HG02870 (cell line): ENCODE results near the gene TRPM3.
"Not testable (repeated sequence)": the region's sequence is repeated elsewhere in the genome, so short reads cannot be mapped to it uniquely, and the experiment has no call there.

Experiments
- ATAC-seq: cut with Tn5 transposase; IDR thresholded peaks from one replicate; pipeline ENCODE4 v1.9.1; 2021; ENCODE audit warnings: mild to moderate bottlenecking, moderate library complexity; ENCODE audit not compliant: unreplicated experiment

The TRPM3 gene

DNA sequence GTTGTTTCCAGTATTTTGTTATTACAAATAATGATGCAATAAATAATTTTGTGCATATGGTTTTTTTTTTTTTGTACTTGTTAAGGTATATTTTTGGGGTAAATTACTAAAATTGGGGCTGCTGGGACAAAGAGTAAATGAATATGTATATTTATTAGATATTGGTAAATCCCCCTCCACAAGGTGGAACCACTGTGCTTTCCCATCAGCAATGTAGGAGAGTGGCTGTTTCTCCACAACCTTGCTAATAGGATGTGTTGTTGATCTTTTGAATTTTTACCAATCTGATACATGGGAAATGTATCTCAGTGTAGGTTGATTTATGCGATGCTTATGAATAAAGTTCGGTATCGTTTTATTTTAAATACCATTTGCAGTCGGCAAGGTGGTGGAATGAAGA, 118.1 kb downstream of the TRPM3 start:
- ATAC-seq: no peak

DNA sequence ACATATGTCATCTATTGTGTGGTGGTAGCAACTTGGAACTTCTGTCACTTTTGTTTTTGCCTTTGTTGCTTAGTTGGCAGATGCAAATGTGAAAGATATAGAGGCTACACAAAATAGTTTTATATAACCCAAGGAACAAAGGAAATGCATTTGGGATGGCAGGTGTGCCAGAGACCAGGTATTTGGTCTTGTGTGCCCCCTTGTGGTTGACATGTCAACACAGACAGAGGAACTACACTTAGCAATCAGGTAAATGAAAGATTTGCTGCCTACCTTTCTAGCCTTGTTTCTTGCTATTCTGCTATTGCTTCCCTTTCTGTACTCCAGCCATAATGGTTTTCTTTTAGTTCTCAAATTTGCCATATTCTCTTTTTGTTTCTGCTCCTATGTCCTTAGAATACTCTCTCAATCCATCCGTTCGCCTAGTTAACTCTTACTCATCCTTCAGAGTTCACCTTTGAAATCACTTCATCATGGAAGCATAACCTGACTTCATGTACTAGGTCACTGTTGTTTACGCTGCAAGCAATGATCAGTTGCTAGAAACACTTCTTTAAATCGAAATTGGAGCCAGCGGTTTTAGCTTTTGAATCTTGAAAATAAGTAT, 119.5 kb downstream of the TRPM3 start:
- ATAC-seq: no peak

DNA sequence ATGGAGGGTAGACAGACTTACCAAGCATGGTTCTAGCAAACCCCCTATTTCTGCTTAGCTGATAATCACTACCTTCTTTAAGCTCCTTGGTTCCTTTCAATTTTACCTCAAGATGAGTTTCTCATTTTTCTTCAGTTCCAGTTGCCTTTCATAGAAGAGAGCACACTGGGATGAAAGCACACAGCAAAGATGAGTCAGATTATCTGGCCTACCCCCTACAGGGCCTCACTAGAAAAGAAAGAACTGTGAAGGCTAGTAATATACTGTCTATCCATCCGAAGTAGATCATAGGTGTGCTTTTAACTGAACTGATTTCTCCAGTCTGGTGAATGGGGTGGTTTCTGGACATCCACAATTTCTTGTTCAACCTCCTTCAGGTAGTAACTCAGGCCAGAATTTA, 122.5 kb downstream of the TRPM3 start:
- ATAC-seq: no peak

DNA sequence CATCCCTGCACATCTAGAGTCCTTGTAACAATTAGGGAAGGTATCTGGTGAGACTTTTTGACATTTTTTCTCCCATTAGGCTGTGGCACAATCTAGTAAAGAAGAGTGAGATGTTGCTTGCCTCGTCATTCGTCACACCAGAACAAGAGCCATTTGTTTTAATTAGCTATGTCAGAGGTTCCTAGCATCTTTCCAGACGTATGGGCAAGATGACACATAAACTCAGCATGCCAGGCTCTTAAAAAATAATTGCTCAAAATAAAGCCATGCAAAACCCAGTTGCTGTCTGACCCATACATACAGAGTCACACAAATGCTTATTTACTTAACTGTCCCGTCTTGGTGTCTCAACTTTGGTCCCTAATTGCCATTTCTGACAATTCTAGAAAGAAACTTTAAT, 125.9 kb downstream of the TRPM3 start:
- ATAC-seq: no peak

DNA sequence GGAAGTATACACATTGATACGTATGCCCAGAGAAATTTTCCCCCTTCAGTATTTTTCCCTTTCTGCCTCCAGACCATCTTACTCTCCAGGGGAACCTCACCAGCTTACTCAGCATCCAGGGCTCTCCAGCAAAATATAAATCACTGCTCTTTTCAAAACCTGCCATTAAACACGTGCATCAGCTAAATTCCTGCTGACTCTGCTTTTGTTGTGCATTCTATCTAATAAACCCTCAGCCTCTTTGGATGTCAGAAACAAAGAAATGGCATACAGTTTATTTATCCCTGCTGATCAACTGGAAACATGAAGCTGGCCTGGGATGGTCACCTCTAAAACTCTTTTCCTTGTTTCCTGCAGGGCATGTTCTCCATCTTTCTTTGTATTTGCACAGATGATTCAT, 126.8 kb downstream of the TRPM3 start:
- ATAC-seq: no peak

DNA sequence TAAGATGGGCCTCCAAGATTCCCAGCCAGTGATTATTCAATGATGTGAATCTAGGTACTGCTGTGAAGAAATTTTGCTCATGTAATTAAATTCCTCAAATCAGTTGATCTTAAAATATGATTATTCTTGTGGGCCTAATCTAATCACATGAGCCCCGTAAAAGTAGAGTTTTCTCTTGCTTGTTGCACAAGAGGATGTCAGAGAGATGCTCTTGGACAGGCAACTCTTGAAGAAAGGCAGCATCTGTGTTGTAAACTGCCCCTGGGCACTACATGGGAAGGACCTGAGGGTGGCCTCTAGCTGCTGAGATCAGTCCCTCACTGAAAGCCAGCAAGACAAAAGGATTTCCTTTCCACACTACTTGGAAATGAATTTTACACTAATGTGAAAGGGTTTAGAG, 132.9 kb downstream of the TRPM3 start:
- ATAC-seq: no peak

DNA sequence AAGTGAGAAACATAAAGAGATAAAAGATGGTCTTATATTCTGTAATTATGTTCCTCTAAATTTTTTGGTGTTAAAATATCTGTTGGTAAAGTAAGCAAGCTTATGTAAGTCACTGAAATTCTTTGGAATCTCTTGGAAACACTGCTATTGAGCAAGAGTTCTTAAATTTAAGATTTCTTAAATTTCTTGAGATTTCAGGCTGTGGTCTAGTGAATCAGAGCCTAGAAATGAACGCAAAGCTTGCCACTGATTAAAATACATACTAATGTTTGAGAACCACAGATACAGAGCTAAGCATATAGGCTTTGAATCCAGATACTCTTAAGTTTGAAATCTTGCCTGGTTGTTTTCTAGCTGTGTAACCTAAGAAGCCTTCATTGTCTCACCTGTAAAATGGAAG, 133.4 kb downstream of the TRPM3 start:
- ATAC-seq: no peak

DNA sequence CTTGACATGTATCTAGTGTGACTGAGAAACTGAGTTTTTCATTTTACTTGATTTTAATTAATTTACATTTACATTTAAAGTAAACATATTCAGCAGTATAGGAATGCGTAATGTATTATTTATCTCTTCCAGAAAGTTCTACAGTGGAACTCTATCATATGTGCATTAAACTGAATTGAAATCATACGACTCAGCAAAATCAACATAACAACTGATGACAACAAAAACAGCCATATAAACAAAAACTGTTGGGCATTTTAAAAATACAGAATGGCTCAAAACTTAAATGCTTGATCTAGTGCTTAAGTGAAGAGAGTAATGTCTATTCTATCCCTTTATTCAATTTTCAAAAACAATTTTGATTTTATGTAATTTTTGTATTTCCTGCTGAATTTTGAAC, 134.4 kb downstream of the TRPM3 start:
- no peak for ATAC-seq

DNA sequence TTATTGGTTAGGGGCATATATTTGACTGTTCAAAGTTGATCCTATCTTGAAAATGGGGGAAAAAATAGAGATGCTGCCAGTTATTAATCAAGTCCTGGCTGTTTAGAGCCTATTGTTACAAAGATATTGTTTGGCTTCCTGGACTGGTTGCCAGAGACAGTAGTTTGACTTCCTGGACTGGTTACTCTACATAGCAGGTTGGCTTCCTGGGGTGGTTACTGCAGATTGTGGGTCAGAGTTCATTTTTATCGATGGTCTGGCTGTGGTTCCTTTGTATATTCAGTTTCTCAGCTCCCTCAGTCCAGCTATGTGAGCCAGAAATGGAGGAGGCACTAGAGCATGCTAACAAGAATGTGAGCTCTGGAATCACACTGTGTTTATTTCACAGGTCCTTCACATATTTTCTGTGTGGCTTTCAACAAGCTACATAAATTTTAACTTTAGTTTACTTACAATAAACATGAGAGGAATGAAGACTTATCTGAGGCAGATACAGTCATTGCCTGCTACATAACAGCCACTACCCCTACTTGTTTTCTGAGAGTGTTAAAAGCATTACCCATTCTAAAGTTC, 137.6 kb downstream of the TRPM3 start:
- no peak for ATAC-seq

DNA sequence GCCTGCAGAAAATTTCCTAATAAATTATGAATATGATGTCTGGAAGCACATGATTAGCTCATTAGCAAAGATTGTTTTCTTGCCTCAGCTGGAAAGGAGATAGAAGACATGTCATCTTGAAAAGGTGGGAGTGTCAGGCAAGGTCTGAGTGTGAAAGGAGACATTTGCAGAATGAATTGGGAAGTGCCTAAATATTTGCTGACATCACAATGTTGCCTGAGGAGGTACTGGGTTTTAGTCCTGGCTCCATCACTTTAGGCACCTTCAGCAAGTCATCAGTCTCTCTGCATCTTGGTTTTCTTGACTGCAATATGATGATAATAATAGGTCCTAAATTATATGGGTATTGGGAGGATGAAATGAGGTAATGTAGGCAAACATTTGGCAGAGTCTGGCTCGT, 140.1 kb downstream of the TRPM3 start:
- ATAC-seq: no peak

DNA sequence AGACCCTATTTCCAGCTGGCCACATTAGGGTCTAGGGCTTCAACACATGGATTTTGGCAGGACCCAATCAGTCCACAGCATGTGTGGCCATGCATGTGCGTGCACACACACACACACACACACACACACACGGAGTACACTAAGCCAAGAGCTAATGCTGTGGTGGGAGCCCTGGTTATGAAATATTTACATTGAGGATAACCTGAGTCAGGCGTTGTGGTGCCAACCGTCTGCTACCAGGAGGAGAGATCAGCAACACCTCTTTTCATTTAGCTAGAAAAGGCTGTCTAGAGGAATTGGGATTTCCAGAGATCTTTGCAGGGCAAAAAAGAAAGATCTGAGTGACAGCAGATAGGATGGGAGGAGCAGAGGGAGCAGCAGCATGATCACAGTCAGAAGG, 141.5 kb downstream of the TRPM3 start:
- no peak for ATAC-seq

DNA sequence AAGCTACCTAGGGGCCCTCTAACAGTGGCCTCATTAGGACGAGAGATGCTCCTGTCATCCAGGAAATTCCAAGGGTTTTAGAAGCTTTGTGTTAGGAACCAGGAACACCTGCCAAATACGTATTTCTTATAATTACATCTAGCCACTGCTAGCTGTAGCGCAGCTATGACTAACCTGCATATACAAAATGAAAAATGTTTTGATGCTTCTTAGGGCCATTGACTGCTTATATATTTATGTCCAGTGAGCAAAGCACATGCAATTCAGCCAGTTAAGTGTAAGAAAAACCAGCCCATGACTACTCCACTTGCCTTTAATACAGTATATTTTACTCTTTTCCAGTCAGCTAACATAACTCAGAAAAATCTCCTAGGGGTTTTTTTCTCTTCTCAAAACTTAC, 143.3 kb downstream of the TRPM3 start:
- no peak for ATAC-seq

DNA sequence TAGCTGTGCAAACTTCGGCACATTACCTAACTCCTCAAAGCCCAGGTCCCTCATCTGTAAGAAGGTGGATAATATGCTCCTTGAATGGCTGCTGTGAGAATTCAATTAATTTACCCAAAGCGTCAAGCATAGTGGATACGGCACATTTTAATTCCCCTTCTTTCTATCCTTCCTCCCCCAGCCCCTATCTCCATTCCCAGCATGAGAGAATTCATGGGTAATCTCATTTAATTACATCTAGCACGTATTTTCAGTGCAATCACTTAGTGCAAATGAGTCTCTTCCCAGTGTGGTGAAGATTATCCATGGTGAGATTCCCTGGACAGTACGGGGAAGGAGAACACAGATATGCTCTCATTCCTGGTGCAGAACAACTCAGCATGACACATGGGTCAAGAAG, 145.6 kb downstream of the TRPM3 start:
- ATAC-seq: no peak

DNA sequence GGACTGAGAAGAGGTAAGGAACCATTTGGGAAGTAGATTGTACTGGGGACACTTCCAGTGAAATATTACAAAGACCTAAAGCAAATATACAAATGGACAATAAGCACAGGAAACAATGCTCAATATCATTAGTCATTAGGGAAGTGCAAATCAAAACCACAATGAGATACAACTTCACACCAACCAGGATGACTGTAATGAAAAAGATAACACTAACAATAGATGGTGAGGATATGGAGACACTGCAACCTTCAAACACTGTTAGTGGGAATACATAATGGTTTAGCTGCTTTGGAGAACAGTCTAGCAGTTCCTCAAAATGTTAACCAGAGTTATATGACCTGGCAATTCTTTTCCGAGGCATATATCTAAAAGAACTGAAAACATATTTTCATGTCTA, 149.7 kb downstream of the TRPM3 start:
- no peak for ATAC-seq

DNA sequence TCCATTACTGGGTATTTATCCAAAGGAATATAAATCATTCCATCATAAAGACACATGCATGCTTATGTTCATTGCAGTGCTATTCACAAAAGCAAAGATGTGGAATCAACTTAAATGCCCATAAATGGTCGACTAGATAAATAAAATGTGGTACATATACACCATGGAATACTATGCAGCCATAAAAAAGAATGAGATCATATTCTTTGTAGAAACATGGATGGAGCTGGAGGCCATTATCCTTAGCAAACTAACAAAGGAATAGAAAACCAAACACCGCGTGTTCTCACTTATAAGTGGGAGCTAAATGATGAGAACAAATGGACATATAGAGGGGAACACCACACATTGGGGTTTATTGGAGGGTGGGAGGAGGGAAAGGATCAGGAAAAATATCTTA, 155.0 kb downstream of the TRPM3 start:
- ATAC-seq: not testable (repeated sequence)

DNA sequence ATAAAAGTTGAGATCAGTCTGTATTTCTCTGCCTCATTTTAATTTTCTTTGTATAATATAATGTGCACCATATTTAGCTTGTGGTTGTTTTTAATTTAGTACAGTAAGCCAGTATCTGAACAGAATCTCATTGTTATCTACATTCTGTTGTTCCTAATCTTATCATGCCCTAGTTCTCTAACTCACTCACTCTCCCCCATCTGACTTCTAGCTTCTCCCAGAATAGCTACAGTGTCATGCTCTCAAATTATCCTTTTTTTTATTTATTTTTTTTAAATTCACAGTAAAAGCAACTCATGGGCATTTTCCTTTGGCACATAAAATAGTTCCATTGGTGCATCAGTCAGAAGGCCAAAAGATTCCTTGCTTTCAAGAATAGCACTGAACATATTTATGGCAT, 156.6 kb downstream of the TRPM3 start:
- ATAC-seq: no peak

DNA sequence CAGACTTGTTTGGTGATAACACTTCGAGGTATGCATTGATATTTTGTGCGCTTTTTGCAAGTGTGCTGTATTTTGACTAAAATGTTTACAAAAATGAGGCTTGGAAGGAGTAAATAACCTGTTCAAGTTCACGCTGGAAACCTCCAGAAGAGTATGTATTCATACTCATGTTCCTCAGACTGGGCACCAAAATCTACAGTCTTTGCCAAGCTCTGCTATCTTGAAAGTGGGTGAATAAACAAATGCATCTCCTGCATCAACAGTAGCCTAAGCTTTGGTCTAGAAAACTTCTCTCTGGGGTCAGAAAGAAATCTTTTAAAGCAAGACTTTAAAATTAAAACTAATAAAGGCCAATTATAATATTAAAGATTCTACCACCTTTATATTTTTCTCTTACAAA, 157.9 kb downstream of the TRPM3 start:
- no peak for ATAC-seq

DNA sequence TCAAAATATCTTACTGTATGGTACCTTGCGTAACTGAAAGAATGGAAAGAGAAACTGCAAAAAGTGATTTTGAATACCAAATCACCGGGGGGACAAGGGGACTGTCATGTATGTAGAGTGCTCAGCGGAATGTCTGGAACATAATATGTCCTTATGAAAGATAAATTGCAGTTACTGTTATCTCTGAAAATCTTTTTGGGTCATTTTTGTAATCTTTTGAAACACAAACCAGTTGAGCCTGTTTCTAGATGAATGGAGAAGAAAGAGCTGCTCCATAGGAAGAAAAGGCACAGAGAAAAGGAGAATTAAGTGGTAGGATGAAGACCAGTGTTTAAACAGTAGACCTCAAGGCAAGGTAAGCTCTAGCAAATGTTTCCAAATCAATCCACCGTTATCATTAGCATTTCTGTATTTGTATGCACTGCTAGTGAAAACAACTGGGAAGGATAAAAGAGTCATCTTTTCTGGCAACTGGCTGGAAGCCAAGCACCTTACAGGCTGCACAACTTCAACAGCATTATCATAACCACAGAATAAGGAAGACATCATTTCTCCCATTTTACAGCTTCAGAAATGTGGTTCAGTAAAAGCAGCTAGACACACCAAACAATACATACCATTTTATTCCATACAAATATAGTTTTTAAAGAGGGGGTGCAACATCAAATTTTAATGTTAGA, 158.5 kb downstream of the TRPM3 start:
- no peak for ATAC-seq

DNA sequence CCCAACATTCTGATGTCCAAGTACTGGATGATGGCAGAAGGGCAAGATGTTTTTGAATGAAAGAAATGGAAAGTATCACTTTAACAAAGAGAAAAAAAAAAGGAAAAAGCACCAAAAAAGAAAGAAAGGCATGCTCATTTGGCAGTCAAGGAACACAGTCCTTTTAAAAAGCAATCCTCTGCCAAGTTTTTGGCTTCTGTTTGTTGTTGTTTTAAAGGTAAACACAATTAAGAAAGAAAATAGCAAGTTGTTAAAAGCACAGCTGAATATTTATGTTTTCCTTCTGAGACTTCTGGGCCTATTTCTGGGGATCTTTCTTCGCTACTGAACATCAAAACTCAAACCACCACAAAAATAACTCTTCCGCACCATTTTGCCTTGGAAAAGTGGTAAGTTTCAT, 162.1 kb downstream of the TRPM3 start:
- no peak for ATAC-seq

DNA sequence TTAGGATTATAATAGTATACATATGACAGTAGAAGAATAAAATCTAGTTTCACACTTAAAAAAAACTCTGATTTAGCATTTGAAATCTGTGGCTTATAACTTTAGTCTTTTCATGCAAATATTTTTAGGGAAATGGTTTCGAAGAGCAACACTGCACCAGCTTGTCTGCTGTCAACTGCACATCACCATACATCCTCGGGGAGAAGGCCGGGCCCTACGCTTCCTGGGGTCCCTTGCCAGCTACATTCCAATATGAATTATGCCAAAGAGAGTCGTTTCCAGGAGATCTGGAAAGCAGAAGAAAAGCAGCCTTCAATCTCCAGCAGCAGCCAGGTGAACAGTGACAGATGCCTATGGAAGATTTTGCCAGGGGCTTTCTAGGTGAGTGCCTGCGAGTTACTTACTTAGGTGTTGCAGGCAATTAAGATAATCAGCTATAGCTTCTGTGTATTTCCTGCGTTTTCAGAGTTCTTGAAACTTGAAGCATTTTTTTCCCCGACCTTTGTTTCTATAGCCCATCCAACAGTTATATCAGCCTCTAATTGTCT, 166.8 kb downstream of the TRPM3 start:
- no peak for ATAC-seq

DNA sequence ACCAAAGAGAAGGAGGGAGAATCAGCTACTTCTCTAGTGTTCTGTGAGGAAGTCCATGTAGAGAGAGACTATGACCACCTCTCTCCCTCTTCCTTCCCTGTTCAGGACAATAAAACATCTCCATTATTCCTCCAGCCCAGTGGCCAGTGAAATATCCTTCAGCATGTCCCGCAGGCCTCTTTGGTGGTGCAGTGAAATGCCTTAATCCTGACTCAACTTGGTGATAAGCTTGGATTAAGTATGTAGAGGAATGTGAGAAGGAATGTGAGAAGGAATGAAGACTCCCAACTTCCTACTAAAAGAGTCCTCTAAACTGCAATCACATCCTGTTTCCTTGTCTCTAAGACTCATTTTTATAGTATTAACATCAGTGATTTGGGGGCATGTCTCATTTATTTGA, 167.3 kb downstream of the TRPM3 start:
- no peak for ATAC-seq
